ENCODE measurements around the gene CADPS2. TPM values are rescaled to one million over a fixed set of nuclear protein-coding genes. Genes with fewer than 3 reads are reported as not detected.

CADPS2 gene
- total and polyA plus RNA-seq, 4 donors: 5.6 to 41.1 (median 11.0) TPM

DNA sequence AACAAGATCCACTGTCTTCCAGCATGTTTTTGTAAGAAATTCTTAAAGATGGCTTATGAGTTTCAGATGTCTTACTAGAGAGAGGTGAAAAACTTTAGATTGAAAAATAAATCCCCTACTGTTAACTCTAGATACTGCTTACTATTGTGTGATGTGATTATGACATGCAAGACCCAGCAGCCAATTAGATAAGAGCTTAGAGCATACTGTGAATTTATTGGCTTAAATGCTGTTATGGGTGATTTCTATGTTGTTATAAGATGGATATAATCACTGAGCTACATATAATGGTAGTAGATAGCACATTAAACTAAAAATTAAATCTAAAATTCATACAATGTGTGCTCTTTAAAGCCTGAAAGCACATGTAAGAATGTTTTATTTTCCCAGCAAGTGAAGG lies 187.2 kb downstream of the CADPS2 start, which contains the start of gene RNF133:
Gene RNF133 (minus strand): TSS at position 101 of the 400 bp plus-strand sequence. CDS start 199 bp downstream, outside the sequence.
- Histone ChIP-seq H3K4me3 (ENCODE audit: low read depth in 1 of 3, low read length in 3 of 3) (no peak within 1 kb of the TSS), H3K27me3 (ENCODE audit: control insufficient read depth in 4 of 4, insufficient read depth in 4 of 4, low read length in 3 of 4) (no peaks in the 10 kb centered on the region), H3K4me1 (ENCODE audit: control insufficient read depth in 4 of 4, insufficient read depth in 4 of 4, low read length in 3 of 4) (no peaks in the 10 kb centered on the region), H3K27ac (ENCODE audit: low read depth in 1 of 2, low read length in 2 of 2) (no peak within 1 kb of the TSS), H3K9me3 (ENCODE audit: control insufficient read depth in 4 of 4, low read length in 3 of 4) (no peaks in the 10 kb centered on the region), H3K36me3 (ENCODE audit: control insufficient read depth in 4 of 4, insufficient read depth in 3 of 4, low read depth in 1 of 4, low read length in 3 of 4) (no peaks in the 10 kb centered on the region), H3K9ac (ENCODE audit: low read depth in 1 of 2, low read length in 2 of 2) (no peak within 1 kb of the TSS)
- DNase-seq (ENCODE audit: low spot score): no peak
- TF ChIP-seq RAD21 (IDR thresholded peaks at IDR 0.05) (no peak), JUND (IDR thresholded peaks at IDR 0.05) (no peak), RXRA (IDR thresholded peaks at IDR 0.05) (no peak), EGR1 (IDR thresholded peaks at IDR 0.05; ENCODE audit: low read depth in 2 of 2) (no peak), NR2F2 (IDR thresholded peaks at IDR 0.05) (no peak), FOXA1 (IDR thresholded peaks at IDR 0.05) (no peak), FOXA2 (IDR thresholded peaks at IDR 0.05) (no peak), TAF1 (conservative IDR thresholded peaks at IDR 0.05) (no peak), HNF4A (conservative IDR thresholded peaks at IDR 0.05) (no peak), GABPA (IDR thresholded peaks at IDR 0.05 in 1 of 2, conservative IDR thresholded peaks at IDR 0.05 in 1 of 2) (no peak), YY1 (IDR thresholded peaks at IDR 0.05) (no peak), HNF4G (IDR thresholded peaks at IDR 0.05) (no peak)
- TF ChIP-seq, protein P1, sequence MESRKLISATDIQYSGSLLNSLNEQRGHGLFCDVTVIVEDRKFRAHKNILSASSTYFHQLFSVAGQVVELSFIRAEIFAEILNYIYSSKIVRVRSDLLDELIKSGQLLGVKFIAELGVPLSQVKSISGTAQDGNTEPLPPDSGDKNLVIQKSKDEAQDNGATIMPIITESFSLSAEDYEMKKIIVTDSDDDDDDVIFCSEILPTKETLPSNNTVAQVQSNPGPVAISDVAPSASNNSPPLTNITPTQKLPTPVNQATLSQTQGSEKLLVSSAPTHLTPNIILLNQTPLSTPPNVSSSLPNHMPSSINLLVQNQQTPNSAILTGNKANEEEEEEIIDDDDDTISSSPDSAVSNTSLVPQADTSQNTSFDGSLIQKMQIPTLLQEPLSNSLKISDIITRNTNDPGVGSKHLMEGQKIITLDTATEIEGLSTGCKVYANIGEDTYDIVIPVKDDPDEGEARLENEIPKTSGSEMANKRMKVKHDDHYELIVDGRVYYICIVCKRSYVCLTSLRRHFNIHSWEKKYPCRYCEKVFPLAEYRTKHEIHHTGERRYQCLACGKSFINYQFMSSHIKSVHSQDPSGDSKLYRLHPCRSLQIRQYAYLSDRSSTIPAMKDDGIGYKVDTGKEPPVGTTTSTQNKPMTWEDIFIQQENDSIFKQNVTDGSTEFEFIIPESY (IDR thresholded peaks at IDR 0.05): no peak
- TF ChIP-seq, protein P2, sequence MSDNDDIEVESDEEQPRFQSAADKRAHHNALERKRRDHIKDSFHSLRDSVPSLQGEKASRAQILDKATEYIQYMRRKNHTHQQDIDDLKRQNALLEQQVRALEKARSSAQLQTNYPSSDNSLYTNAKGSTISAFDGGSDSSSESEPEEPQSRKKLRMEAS (IDR thresholded peaks at IDR 0.05): no peak
- TF ChIP-seq, protein P3, sequence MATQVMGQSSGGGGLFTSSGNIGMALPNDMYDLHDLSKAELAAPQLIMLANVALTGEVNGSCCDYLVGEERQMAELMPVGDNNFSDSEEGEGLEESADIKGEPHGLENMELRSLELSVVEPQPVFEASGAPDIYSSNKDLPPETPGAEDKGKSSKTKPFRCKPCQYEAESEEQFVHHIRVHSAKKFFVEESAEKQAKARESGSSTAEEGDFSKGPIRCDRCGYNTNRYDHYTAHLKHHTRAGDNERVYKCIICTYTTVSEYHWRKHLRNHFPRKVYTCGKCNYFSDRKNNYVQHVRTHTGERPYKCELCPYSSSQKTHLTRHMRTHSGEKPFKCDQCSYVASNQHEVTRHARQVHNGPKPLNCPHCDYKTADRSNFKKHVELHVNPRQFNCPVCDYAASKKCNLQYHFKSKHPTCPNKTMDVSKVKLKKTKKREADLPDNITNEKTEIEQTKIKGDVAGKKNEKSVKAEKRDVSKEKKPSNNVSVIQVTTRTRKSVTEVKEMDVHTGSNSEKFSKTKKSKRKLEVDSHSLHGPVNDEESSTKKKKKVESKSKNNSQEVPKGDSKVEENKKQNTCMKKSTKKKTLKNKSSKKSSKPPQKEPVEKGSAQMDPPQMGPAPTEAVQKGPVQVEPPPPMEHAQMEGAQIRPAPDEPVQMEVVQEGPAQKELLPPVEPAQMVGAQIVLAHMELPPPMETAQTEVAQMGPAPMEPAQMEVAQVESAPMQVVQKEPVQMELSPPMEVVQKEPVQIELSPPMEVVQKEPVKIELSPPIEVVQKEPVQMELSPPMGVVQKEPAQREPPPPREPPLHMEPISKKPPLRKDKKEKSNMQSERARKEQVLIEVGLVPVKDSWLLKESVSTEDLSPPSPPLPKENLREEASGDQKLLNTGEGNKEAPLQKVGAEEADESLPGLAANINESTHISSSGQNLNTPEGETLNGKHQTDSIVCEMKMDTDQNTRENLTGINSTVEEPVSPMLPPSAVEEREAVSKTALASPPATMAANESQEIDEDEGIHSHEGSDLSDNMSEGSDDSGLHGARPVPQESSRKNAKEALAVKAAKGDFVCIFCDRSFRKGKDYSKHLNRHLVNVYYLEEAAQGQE (IDR thresholded peaks at IDR 0.05): no peak
- TF ChIP-seq, protein P4, sequence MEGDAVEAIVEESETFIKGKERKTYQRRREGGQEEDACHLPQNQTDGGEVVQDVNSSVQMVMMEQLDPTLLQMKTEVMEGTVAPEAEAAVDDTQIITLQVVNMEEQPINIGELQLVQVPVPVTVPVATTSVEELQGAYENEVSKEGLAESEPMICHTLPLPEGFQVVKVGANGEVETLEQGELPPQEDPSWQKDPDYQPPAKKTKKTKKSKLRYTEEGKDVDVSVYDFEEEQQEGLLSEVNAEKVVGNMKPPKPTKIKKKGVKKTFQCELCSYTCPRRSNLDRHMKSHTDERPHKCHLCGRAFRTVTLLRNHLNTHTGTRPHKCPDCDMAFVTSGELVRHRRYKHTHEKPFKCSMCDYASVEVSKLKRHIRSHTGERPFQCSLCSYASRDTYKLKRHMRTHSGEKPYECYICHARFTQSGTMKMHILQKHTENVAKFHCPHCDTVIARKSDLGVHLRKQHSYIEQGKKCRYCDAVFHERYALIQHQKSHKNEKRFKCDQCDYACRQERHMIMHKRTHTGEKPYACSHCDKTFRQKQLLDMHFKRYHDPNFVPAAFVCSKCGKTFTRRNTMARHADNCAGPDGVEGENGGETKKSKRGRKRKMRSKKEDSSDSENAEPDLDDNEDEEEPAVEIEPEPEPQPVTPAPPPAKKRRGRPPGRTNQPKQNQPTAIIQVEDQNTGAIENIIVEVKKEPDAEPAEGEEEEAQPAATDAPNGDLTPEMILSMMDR (IDR thresholded peaks at IDR 0.05; ENCODE audit: low read depth, low read length, missing input control): no peak
- TF ChIP-seq, protein P5, sequence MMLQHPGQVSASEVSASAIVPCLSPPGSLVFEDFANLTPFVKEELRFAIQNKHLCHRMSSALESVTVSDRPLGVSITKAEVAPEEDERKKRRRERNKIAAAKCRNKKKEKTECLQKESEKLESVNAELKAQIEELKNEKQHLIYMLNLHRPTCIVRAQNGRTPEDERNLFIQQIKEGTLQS (IDR thresholded peaks at IDR 0.05): no peak

All from liver (tissue), 9 donors.